Liver (tissue), 3 donors: Measurements from ENCODE around the gene TFF1.

Experiments used
- ATF3 ChIP-seq: IDR thresholded peaks from 2 replicates; pipeline ENCODE4 v1.6.1; 2016; ENCODE audit warnings: antibody characterized with exemption
- CTCF ChIP-seq: fragments of 150-350 bp; IDR thresholded peaks from 2 replicates; pipeline ENCODE4 v1.5.1; 2017; ENCODE audit warnings: improper control_type of control experiment, low read depth, low read length; ENCODE audit not compliant: missing input control
- JUND ChIP-seq, 2 donors: IDR thresholded peaks; 2 replicates each; pipeline ENCODE4 v1.6.1; 2016; ENCODE audit warnings: antibody characterized with exemption in 2 of 2
- MAX ChIP-seq: IDR thresholded peaks from 2 replicates; pipeline ENCODE4 v1.6.1; 2016; ENCODE audit warnings: antibody characterized with exemption
- RAD21 ChIP-seq, 2 donors: IDR thresholded peaks; 2 replicates each; pipeline ENCODE4 v1.6.1; 2016; ENCODE audit warnings: antibody characterized with exemption in 2 of 2, mild to moderate bottlenecking in 2 of 2
- TAF1 ChIP-seq: conservative IDR thresholded peaks from 2 replicates; pipeline ENCODE4 v1.6.1; 2016; ENCODE audit warnings: antibody characterized with exemption, mild to moderate bottlenecking
- donor health status: healthy.
- donor health status: healthy.

GRCh38 chr21:42383331-42383730, 17.0 kb upstream of the TFF1 start:
- TF ChIP-seq MAX (no peak), CTCF (no peak), TAF1 (no peak), RAD21 (IDR thresholded peaks at IDR 0.05) (no peak), ATF3 (no peak), JUND (IDR thresholded peaks at IDR 0.05) (no peak)
